Activated naive CD4-positive, alpha-beta T cell treated with anti-CD3 and anti-CD28 coated beads, Interleukin-2, amount 50 U/mL, for 24 hours (primary cell): ENCODE measurements around the gene OLFM1.

Experiments used
- H3K27ac Mint-ChIP-seq: one replicate; pipeline ENCODE4 v1.8.0; 2021; ENCODE audit warnings: mild to moderate bottlenecking, mixed read lengths
- H3K27me3 Mint-ChIP-seq: one replicate; pipeline ENCODE4 v1.8.0; 2021; ENCODE audit warnings: mixed read lengths
- H3K36me3 Mint-ChIP-seq: one replicate; pipeline ENCODE4 v1.8.0; 2021; ENCODE audit warnings: mixed read lengths
- H3K4me1 Mint-ChIP-seq: one replicate; pipeline ENCODE4 v1.8.0; 2021; ENCODE audit warnings: mixed read lengths
- H3K4me3 Mint-ChIP-seq: one replicate; pipeline ENCODE4 v1.8.0; 2021; ENCODE audit warnings: mild to moderate bottlenecking, mixed read lengths
- H3K9me3 Mint-ChIP-seq: one replicate; pipeline ENCODE4 v1.8.0; 2021; ENCODE audit warnings: mixed read lengths

Gene OLFM1

GRCh38 chr9:135087489-135087792, at the start of gene OLFM1:
Gene OLFM1 (plus strand): TSS chr9:135087668. CDS start chr9:135087990, 322 bp downstream.
- H3K4me3 Mint-ChIP-seq, result no peak within 1 kb of the TSS
- H3K27ac Mint-ChIP-seq, result no peak within 1 kb of the TSS
- H3K36me3 Mint-ChIP-seq, result no peaks in the 10 kb centered on the region
- H3K9me3 Mint-ChIP-seq, result no peaks in the 10 kb centered on the region
- H3K4me1 Mint-ChIP-seq, result peaks cover 5% of the 10 kb centered on the region
- H3K27me3 Mint-ChIP-seq, result peaks cover 29% of the 10 kb centered on the region

DNA sequence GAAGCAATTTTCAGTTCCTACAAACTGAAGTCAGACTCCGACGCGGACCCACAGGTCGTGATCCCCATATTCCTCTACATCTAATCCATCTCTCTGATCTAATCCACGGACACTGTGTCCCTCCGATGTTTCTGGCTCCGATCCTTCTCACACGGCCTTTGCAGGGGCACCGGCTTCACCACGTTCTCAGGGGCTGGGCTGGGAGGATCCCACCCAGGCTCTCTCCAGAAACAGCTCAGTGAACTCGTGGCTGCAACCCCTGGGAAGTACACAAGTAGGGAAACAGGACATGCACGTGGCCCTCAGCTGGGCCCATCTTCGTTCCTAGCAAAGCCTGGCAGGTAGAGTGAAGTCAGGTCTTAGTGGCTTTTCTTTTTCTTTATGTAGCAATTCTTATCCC, 49.1 kb upstream of the OLFM1 start:
- H3K4me3 Mint-ChIP-seq, result no peak overlapping the region
- no peaks in the 10 kb centered on the region for H3K36me3 Mint-ChIP-seq
- no peak overlapping the region for H3K27ac Mint-ChIP-seq
- no peaks in the 10 kb centered on the region for H3K4me1 Mint-ChIP-seq
- H3K9me3 Mint-ChIP-seq, result no peaks in the 10 kb centered on the region
- no peaks in the 10 kb centered on the region for H3K27me3 Mint-ChIP-seq

- H3K4me1 Mint-ChIP-seq, result no peaks in the 10 kb centered on the region
- H3K27ac Mint-ChIP-seq, result no peak overlapping the region
- no peaks in the 10 kb centered on the region for H3K27me3 Mint-ChIP-seq
- H3K9me3 Mint-ChIP-seq, result no peaks in the 10 kb centered on the region
- no peaks in the 10 kb centered on the region for H3K36me3 Mint-ChIP-seq
- no peak overlapping the region for H3K4me3 Mint-ChIP-seq
Measured at GRCh38 chr9:135038826-135039225, 48.6 kb upstream of the OLFM1 start.

GRCh38 chr9:135039266-135039870, 48.1 kb upstream of the OLFM1 start:
- Mint-ChIP-seq H3K4me3 (no peak overlapping the region), H3K36me3 (no peaks in the 10 kb centered on the region), H3K9me3 (no peaks in the 10 kb centered on the region), H3K4me1 (no peaks in the 10 kb centered on the region), H3K27ac (no peak overlapping the region), H3K27me3 (no peaks in the 10 kb centered on the region)

GRCh38 chr9:135039916-135040645, 47.4 kb upstream of the OLFM1 start:
- Mint-ChIP-seq H3K9me3 (no peaks in the 10 kb centered on the region), H3K36me3 (no peaks in the 10 kb centered on the region), H3K4me3 (no peak overlapping the region), H3K27me3 (no peaks in the 10 kb centered on the region), H3K27ac (no peak overlapping the region), H3K4me1 (no peaks in the 10 kb centered on the region)

GRCh38 chr9:135040892-135041291, 46.6 kb upstream of the OLFM1 start:
- Mint-ChIP-seq H3K36me3 (no peaks in the 10 kb centered on the region), H3K27ac (no peak overlapping the region), H3K4me3 (no peak overlapping the region), H3K4me1 (no peaks in the 10 kb centered on the region), H3K9me3 (no peaks in the 10 kb centered on the region), H3K27me3 (peaks cover 5% of the 10 kb centered on the region)

DNA sequence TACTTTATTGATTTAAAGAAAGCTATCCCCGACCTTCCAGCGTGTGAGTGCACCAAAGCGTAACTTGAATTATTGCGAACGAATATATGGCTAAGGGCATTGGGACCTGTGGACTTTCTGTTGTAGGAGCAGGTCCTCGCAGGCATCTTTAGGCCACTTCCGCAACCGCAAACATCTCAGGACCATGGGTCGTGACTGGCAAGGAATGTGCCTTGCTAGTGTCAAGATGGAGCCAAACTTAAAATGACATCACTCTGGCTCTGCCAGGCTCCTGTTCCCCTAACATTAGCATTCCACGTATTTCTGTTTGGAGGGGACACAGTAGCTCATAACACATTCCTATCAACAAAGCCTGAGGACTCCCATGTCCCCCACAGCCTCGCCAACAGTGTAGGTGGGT, 44.1 kb upstream of the OLFM1 start:
- no peak overlapping the region for H3K27ac Mint-ChIP-seq
- no peaks in the 10 kb centered on the region for H3K36me3 Mint-ChIP-seq
- no peaks in the 10 kb centered on the region for H3K4me1 Mint-ChIP-seq
- H3K27me3 Mint-ChIP-seq, result peaks cover 5% of the 10 kb centered on the region
- no peaks in the 10 kb centered on the region for H3K9me3 Mint-ChIP-seq
- H3K4me3 Mint-ChIP-seq, result no peak overlapping the region

DNA sequence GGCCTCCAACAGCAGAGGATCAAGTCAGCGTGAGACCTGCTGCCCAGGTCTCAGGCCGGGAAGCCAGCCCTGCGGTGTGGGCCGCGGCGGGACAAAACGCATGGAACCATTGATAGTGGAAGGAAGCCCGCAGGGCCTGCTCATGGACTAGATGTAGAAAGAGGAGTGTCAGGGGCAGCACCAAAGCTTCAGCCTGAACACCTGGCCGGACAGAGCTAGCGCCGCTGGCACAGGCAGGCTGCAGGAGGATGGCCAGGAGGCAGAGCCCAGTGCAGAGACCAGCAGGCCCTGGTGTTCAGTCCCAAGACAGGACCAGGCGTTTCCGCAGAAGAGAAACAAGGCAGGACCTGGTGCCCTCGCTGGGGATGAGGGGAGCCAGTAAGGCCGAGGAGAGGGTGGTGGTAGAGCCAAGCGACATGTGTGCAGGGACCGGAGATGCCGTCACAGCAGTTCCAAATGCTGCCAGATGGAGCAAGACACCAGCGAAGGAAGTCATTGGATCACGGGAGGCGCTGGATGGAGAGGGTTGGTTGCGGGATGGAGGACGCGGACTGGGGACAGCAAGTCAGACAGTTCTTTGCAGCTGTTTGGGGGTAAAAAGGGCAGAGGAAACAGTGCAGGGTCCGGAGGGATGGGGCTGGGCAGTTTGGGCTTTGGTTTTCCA, 42.1 kb upstream of the OLFM1 start:
- Mint-ChIP-seq H3K27ac (no peak overlapping the region), H3K9me3 (no peaks in the 10 kb centered on the region), H3K27me3 (peaks cover 5% of the 10 kb centered on the region), H3K4me1 (no peaks in the 10 kb centered on the region), H3K4me3 (no peak overlapping the region), H3K36me3 (no peaks in the 10 kb centered on the region)

GRCh38 chr9:135045928-135046738, 41.3 kb upstream of the OLFM1 start:
- Mint-ChIP-seq H3K4me1 (no peaks in the 10 kb centered on the region), H3K36me3 (no peaks in the 10 kb centered on the region), H3K27me3 (peaks cover 5% of the 10 kb centered on the region)

DNA sequence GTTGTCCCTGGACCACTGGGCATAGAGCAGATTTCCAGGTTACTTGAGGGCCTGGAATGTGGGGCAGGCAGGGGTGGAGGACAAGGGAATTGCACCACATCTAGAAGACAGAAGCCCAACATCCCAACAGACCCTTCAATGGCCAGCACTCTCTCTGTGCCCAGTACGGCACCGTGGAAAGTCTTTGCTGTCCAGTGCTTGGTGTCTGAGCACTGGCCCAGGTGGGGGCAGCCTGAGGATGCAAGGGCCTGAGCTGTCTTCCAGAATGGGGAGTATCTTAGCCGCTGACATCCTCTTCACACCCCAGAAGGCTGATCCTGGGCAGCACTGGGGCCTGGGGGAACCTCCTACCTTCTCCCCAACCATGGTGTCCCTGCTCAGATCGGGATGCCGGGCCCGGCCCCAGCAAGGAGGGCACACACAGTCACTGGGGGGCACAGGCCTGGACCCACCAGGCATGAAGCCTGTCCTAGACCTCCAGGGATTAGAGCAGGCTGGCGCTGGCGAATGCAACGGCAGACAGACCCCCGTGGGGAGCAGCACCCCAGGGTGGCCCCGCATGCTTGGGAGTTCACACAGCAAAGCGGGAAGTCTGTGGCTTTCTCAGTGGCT, 40.6 kb upstream of the OLFM1 start:
- H3K4me3 Mint-ChIP-seq, result no peak overlapping the region
- no peak overlapping the region for H3K27ac Mint-ChIP-seq
- H3K4me1 Mint-ChIP-seq, result no peaks in the 10 kb centered on the region
- H3K9me3 Mint-ChIP-seq, result no peaks in the 10 kb centered on the region
- H3K36me3 Mint-ChIP-seq, result no peaks in the 10 kb centered on the region
- H3K27me3 Mint-ChIP-seq, result peaks cover 8% of the 10 kb centered on the region

More at GRCh38 chr9:135045928-135046738, 41.3 kb upstream of the OLFM1 start:
- H3K4me3 Mint-ChIP-seq, result no peak overlapping the region
- H3K9me3 Mint-ChIP-seq, result no peaks in the 10 kb centered on the region
- H3K27ac Mint-ChIP-seq, result no peak overlapping the region

DNA sequence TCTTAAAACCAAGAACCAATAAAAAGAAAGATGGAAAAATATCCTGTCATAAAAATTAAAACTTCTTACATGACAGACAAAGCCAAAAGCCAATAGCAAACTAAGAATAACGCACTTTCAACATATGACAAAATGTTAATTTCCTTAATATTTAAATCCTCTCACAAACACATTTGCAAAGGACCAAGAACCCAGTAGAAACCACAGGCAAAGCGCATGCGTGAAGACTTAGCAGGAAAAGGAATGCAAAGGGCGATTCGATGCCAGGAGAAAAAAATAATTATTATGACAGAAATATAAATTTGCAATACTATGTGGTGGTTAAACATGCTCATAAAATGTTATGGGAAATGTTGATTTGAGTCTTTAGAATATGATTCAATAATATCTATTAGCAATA, 39.9 kb upstream of the OLFM1 start:
- no peaks in the 10 kb centered on the region for H3K36me3 Mint-ChIP-seq
- no peak overlapping the region for H3K27ac Mint-ChIP-seq
- H3K9me3 Mint-ChIP-seq, result no peaks in the 10 kb centered on the region
- peaks cover 13% of the 10 kb centered on the region for H3K27me3 Mint-ChIP-seq
- H3K4me3 Mint-ChIP-seq, result no peak overlapping the region
- no peaks in the 10 kb centered on the region for H3K4me1 Mint-ChIP-seq

GRCh38 chr9:135048046-135048757, 39.3 kb upstream of the OLFM1 start:
- H3K27ac Mint-ChIP-seq, result no peak overlapping the region
- no peaks in the 10 kb centered on the region for H3K4me1 Mint-ChIP-seq
- H3K9me3 Mint-ChIP-seq, result no peaks in the 10 kb centered on the region
- H3K36me3 Mint-ChIP-seq, result no peaks in the 10 kb centered on the region
- no peak overlapping the region for H3K4me3 Mint-ChIP-seq
- peaks cover 16% of the 10 kb centered on the region for H3K27me3 Mint-ChIP-seq

- H3K9me3 Mint-ChIP-seq, result no peaks in the 10 kb centered on the region
- no peaks in the 10 kb centered on the region for H3K36me3 Mint-ChIP-seq
- no peaks in the 10 kb centered on the region for H3K4me1 Mint-ChIP-seq
- peaks cover 17% of the 10 kb centered on the region for H3K27me3 Mint-ChIP-seq
- H3K27ac Mint-ChIP-seq, result no peak overlapping the region
- H3K4me3 Mint-ChIP-seq, result no peak overlapping the region
Measured at GRCh38 chr9:135048758-135049444, 38.6 kb upstream of the OLFM1 start.

- no peaks in the 10 kb centered on the region for H3K36me3 Mint-ChIP-seq
- H3K27me3 Mint-ChIP-seq, result peaks cover 22% of the 10 kb centered on the region
- no peak overlapping the region for H3K4me3 Mint-ChIP-seq
- H3K9me3 Mint-ChIP-seq, result no peaks in the 10 kb centered on the region
- H3K27ac Mint-ChIP-seq, result no peak overlapping the region
- no peaks in the 10 kb centered on the region for H3K4me1 Mint-ChIP-seq
Measured at GRCh38 chr9:135049460-135049859, 38.0 kb upstream of the OLFM1 start.
